IMR-90 (cell line): ENCODE results near the gene TESK2. TPM values are rescaled to one million over a fixed set of nuclear protein-coding genes. Genes with fewer than 3 reads are reported as not detected.

Experiments used
- ATAC-seq: fragments of 200-7000 bp; cut with Tn5 transposase; 2 replicates; pipeline ENCODE4 v1.9.1; 2020; ENCODE audit warnings: low read depth, mild to moderate bottlenecking, moderate library complexity
- BruUV-seq: library from RNA; stranded (reverse); fragments of 400-500 nt; replicated peaks from 2 replicates; lab custom pipeline; 2021; lab: Mats Ljungman, UMichigan
- CTCF ChIA-PET: fragments of 300-600 bp; formaldehyde crosslinking; extraction: SDS; loops from one replicate; lab custom pipeline; 2021; ENCODE audit warnings: antibody characterized with exemption; lab: Yijun Ruan, JAX
- POLR2A ChIA-PET: fragments of 300-600 bp; sonication (Branson Sonifier 250); formaldehyde crosslinking; loops from one replicate; lab custom pipeline; 2022; ENCODE audit warnings: antibody characterized with exemption; ENCODE audit not compliant: unreplicated experiment; lab: Charles Lee
- DNase-seq: peaks from one replicate; pipeline ENCODE4 v3.0.0; 2013
- H2AFZ ChIP-seq: replicated peaks from 2 replicates; pipeline ENCODE3; 2013; ENCODE audit warnings: low read length, mild to moderate bottlenecking; ENCODE audit not compliant: poor library complexity
- H2AK5ac ChIP-seq: 2 replicates; pipeline ENCODE4 v1.6.1; 2013; ENCODE audit warnings: low read depth, low read length, inconsistent platforms
- H2AK9ac ChIP-seq: replicated peaks from 2 replicates; pipeline ENCODE3; 2013; ENCODE audit warnings: mild to moderate bottlenecking, low read depth, low read length, moderate library complexity; ENCODE audit not compliant: poor library complexity
- H2BK120ac ChIP-seq: 2 replicates; pipeline ENCODE4 v1.6.1; 2013; ENCODE audit warnings: low read depth, low read length, inconsistent platforms
- H2BK15ac ChIP-seq: 3 replicates; pipeline ENCODE4 v1.6.1; 2013; ENCODE audit warnings: low read depth, low read length, inconsistent platforms
- H2BK20ac ChIP-seq: 2 replicates; pipeline ENCODE4 v1.6.1; 2013; ENCODE audit warnings: low read depth, mild to moderate bottlenecking, inconsistent platforms, low read length, moderate library complexity
- H2BK5ac ChIP-seq: 2 replicates; pipeline ENCODE4 v1.6.1; 2013; ENCODE audit warnings: mild to moderate bottlenecking, low read depth, low read length, inconsistent platforms; ENCODE audit not compliant: poor library complexity, severe bottlenecking
- H3K14ac ChIP-seq: replicated peaks from 2 replicates; pipeline ENCODE4 v1.6.1; 2013; ENCODE audit warnings: low read depth, low read length, inconsistent platforms
- H3K18ac ChIP-seq: 2 replicates; pipeline ENCODE4 v1.6.1; 2013; ENCODE audit warnings: low read depth, low read length, control low read depth
- H3K23ac ChIP-seq: 2 replicates; pipeline ENCODE4 v1.6.1; 2013; ENCODE audit warnings: low read depth, low read length, inconsistent platforms
- H3K27ac ChIP-seq: 2 replicates; pipeline ENCODE4 v1.5.1; 2013; ENCODE audit warnings: mild to moderate bottlenecking, control low read depth, low read length; ENCODE audit not compliant: insufficient read depth
- H3K27me3 ChIP-seq: 2 replicates; pipeline ENCODE4 v1.6.1; 2013; ENCODE audit warnings: low read length; ENCODE audit not compliant: control insufficient read depth, insufficient read depth
- H3K36me3 ChIP-seq: 2 replicates; pipeline ENCODE4 v1.6.1; 2013; ENCODE audit warnings: low read length, mixed read lengths; ENCODE audit not compliant: control insufficient read depth, insufficient read depth
- H3K4ac ChIP-seq: 2 replicates; pipeline ENCODE4 v1.6.1; 2013; ENCODE audit warnings: low read depth, low read length, inconsistent platforms
- H3K4me1 ChIP-seq: 2 replicates; pipeline ENCODE4 v1.6.1; 2013; ENCODE audit warnings: low read length, mixed read lengths; ENCODE audit not compliant: control insufficient read depth, insufficient read depth
- H3K4me2 ChIP-seq: 2 replicates; pipeline ENCODE4 v1.6.1; 2013; ENCODE audit warnings: low read depth, mild to moderate bottlenecking, control low read depth, low read length, moderate library complexity
- H3K4me3 ChIP-seq: 2 replicates; pipeline ENCODE4 v1.5.1; 2013; ENCODE audit warnings: low read depth, mild to moderate bottlenecking, control low read depth, low read length, moderate library complexity; ENCODE audit not compliant: insufficient read depth
- H3K56ac ChIP-seq: 2 replicates; pipeline ENCODE4 v1.6.1; 2013; ENCODE audit warnings: low read length, inconsistent platforms; ENCODE audit not compliant: insufficient read depth; ENCODE audit errors: extremely low read depth
- H3K79me1 ChIP-seq, 2 experiments: 2 replicates each; pipeline ENCODE4 v1.6.1; 2013; ENCODE audit warnings: low read length in 2 of 2, inconsistent platforms in 1 of 2, low read depth in 1 of 2
- H3K9ac ChIP-seq: 2 replicates; pipeline ENCODE4 v1.6.1; 2013; ENCODE audit warnings: low read depth, low read length, control low read depth
- H3K9me1 ChIP-seq: 2 replicates; pipeline ENCODE4 v1.6.1; 2013; ENCODE audit warnings: low read length, inconsistent platforms; ENCODE audit not compliant: insufficient read depth
- H3K9me3 ChIP-seq: 2 replicates; pipeline ENCODE4 v1.6.1; 2013; ENCODE audit warnings: low read length; ENCODE audit not compliant: control insufficient read depth, insufficient read depth
- H4K20me1 ChIP-seq: 2 replicates; pipeline ENCODE4 v1.6.1; 2013; ENCODE audit warnings: low read length, inconsistent platforms; ENCODE audit not compliant: insufficient read depth
- H4K5ac ChIP-seq: 2 replicates; pipeline ENCODE4 v1.6.1; 2013; ENCODE audit warnings: mild to moderate bottlenecking, low read depth, low read length, control low read depth
- H4K8ac ChIP-seq, 2 experiments: 2 replicates each; pipeline ENCODE4 v1.6.1; 2013; ENCODE audit warnings: low read depth in 2 of 2, low read length in 2 of 2, control low read depth in 1 of 2, inconsistent platforms in 1 of 2
- H4K91ac ChIP-seq: 2 replicates; pipeline ENCODE4 v1.6.1; 2013; ENCODE audit warnings: low read depth, low read length, inconsistent platforms; ENCODE audit not compliant: insufficient read depth
- BHLHE40 ChIP-seq: fragments of 150-350 bp; IDR thresholded peaks from 2 replicates; pipeline ENCODE4 v1.6.1; 2016; ENCODE audit warnings: mild to moderate bottlenecking, low read depth, low read length
- CEBPB ChIP-seq: IDR thresholded peaks from 2 replicates; pipeline ENCODE4 v1.6.1; 2012; ENCODE audit warnings: low read depth, low read length, improper control_type of control experiment
- CHD1 ChIP-seq: IDR thresholded peaks from 2 replicates; pipeline ENCODE4 v1.6.1; 2012; ENCODE audit warnings: low read depth, low read length, improper control_type of control experiment
- CTCF ChIP-seq: conservative IDR thresholded peaks from 2 replicates; pipeline ENCODE4 v1.5.1; 2012; ENCODE audit warnings: mild to moderate bottlenecking, low read depth, low read length, improper control_type of control experiment
- ELK1 ChIP-seq: fragments of 150-350 bp; IDR thresholded peaks from 2 replicates; pipeline ENCODE4 v1.6.1; 2016; ENCODE audit warnings: low read depth, mild to moderate bottlenecking, low read length, moderate library complexity, borderline replicate concordance
- FOS ChIP-seq: fragments of 150-350 bp; IDR thresholded peaks from 2 replicates; pipeline ENCODE4 v1.6.1; 2016; ENCODE audit warnings: low read depth, low read length
- MAFK ChIP-seq: IDR thresholded peaks from 2 replicates; pipeline ENCODE4 v1.6.1; 2012; ENCODE audit warnings: low read depth, low read length, improper control_type of control experiment
- MAZ ChIP-seq: IDR thresholded peaks from 2 replicates; pipeline ENCODE4 v1.6.1; 2012; ENCODE audit warnings: low read depth, mild to moderate bottlenecking, low read length, improper control_type of control experiment, moderate library complexity, borderline replicate concordance
- MXI1 ChIP-seq: IDR thresholded peaks from 2 replicates; pipeline ENCODE4 v1.6.1; 2012; ENCODE audit warnings: low read depth, mild to moderate bottlenecking, low read length, moderate library complexity, borderline replicate concordance
- NFE2L2 ChIP-seq: fragments of 150-350 bp; IDR thresholded peaks from 2 replicates; pipeline ENCODE4 v1.6.1; 2016; ENCODE audit warnings: low read depth, mild to moderate bottlenecking, low read length
- POLR2A ChIP-seq: IDR thresholded peaks from 2 replicates; pipeline ENCODE4 v1.6.1; 2012; ENCODE audit warnings: mild to moderate bottlenecking, low read depth, low read length
- RAD21 ChIP-seq: IDR thresholded peaks from 2 replicates; pipeline ENCODE4 v1.6.1; 2012; ENCODE audit warnings: low read length, improper control_type of control experiment
- RCOR1 ChIP-seq: IDR thresholded peaks from 2 replicates; pipeline ENCODE4 v1.6.1; 2012; ENCODE audit warnings: mild to moderate bottlenecking, low read length, improper control_type of control experiment; ENCODE audit not compliant: insufficient replicate concordance
- RFX5 ChIP-seq: IDR thresholded peaks from 2 replicates; pipeline ENCODE4 v1.8.0; 2012; ENCODE audit warnings: low read depth, mild to moderate bottlenecking, low read length, moderate library complexity
- SMC3 ChIP-seq: fragments of 150-350 bp; IDR thresholded peaks from 2 replicates; pipeline ENCODE4 v1.6.1; 2016; ENCODE audit warnings: low read depth, mild to moderate bottlenecking, antibody characterized with exemption, low read length, moderate library complexity
- whole genome bisulfite sequencing, 2 experiments: methylation state at CpG; one replicate each; pipeline versions ENCODE4 v1.1.5 to v1.1.7; 2013; ENCODE audit warnings: missing lambda C conversion rate in 2 of 2; ENCODE audit not compliant: insufficient read length in 1 of 2; ENCODE audit errors: extremely low coverage in 2 of 2; 5-methylcytosine and 5-hydroxymethylcytosine counted together
- dilution Hi-C: fragments of 300-500 bp; cut with HindIII; formaldehyde crosslinking; loops from one replicate; pipeline ENCODE4 v1.14.3; 2018; ENCODE audit warnings: low sequenced_read_pairs; ENCODE audit not compliant: unreplicated experiment
- in situ Hi-C: fragments of 300-500 bp; cut with MboI; formaldehyde crosslinking; loops from 3 replicates; pipeline ENCODE4 v1.14.3; 2019; ENCODE audit warnings: low sequenced_read_pairs, inconsistent platforms, mixed read lengths
- intact Hi-C: fragments of 100-400 bp; cut with micrococcal nuclease; formaldehyde crosslinking; loops from 2 replicates; pipeline ENCODE4 v1.10.0; 2022
- polyA plus RNA-seq, 3 experiments: library from polyadenylated mRNA; depleted of rRNA; stranded (reverse); fragments of >200 nt; gene quantifications; 2 replicates each; pipeline ENCODE4 v1.2.3, GENCODE V29; 2012; ENCODE audit warnings: low replicate concordance in 1 of 3
- total RNA-seq: library from RNA; depleted of rRNA; stranded (reverse); fragments of >200 nt; gene quantifications from 2 replicates; pipeline ENCODE4 v1.2.3, GENCODE V29; 2012
- TF ChIP-seq, protein P1 (sequence below): fragments of 150-350 bp; IDR thresholded peaks from 2 replicates; pipeline ENCODE4 v1.6.1; 2017; ENCODE audit warnings: mild to moderate bottlenecking, antibody characterized with exemption, low read length, low read depth

Gene TESK2
- total and polyA plus RNA-seq, 2 of the 4 experiments (the other 2 are of a cell fraction): 0.90 to 1.3 TPM

DNA sequence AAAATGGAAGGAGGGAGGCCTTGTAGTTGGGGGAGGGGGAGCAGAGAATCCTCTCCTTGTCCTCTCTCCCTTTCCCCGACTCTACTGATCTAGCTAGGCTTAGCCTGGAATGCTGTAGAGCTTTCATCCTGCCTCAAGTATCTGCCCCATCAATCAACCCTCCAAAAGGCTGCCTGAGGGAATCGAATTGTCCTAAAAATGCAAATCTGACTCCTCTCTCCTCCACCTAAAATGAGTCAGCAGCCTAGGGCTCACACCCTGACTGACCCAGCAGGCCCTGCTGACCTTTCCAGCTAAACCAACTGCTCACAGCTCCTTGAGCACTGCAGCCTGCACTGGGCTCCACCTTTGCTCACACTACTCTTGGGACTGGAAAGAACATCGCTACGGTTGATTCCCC is 161.5 kb downstream of the TESK2 start:
- dilution Hi-C loops: no loop called here

More for the DNA sequence above, 161.5 kb downstream of the TESK2 start:
- Histone ChIP-seq H3K4ac (no peak overlapping the region), H3K9me3 (no peaks in the 10 kb centered on the region), H2BK20ac (no peak overlapping the region), H3K79me1 (no peaks in the 10 kb centered on the region), H2BK120ac (no peak overlapping the region), H2AK9ac (no peak overlapping the region), H3K9me1 (peaks cover 6% of the 10 kb centered on the region), H4K8ac (no peak overlapping the region), H3K9ac (no peak overlapping the region), H3K4me3 (no peak overlapping the region), H3K27me3 (no peaks in the 10 kb centered on the region), H4K20me1 (no peaks in the 10 kb centered on the region), H4K5ac (no peak overlapping the region), H3K36me3 (peaks cover 17% of the 10 kb centered on the region), H3K27ac (no peak overlapping the region), H2BK15ac (no peak overlapping the region), H3K14ac (no peak overlapping the region), H3K4me2 (no peak overlapping the region), H2AK5ac (no peak overlapping the region), H3K4me1 (no peaks in the 10 kb centered on the region), H4K91ac (no peak overlapping the region), H3K18ac (no peak overlapping the region), H3K56ac (no peak overlapping the region), H3K23ac (no peak overlapping the region), H2BK5ac (no peak overlapping the region), H2AFZ (no peak overlapping the region)
- 0% methylated on average over 1 of the region's 4 CpGs; no CpG with 5 or more reads in 1 of the 2 experiments for WGBS, 2 experiments
- no peak for DNase-seq
- no TSS peak for BruUV-seq
- ATAC-seq: no peak
- in situ Hi-C loops: no loop called here
- TF ChIP-seq CTCF (no peak), ELK1 (no peak), BHLHE40 (no peak), MAFK (no peak), RFX5 (no peak), MXI1 (no peak), NFE2L2 (no peak), CHD1 (no peak), RAD21 (no peak), CEBPB (no peak), MAZ (no peak), RCOR1 (no peak), FOS (no peak), POLR2A (no peak), SMC3 (no peak)
- TF ChIP-seq, protein P1, sequence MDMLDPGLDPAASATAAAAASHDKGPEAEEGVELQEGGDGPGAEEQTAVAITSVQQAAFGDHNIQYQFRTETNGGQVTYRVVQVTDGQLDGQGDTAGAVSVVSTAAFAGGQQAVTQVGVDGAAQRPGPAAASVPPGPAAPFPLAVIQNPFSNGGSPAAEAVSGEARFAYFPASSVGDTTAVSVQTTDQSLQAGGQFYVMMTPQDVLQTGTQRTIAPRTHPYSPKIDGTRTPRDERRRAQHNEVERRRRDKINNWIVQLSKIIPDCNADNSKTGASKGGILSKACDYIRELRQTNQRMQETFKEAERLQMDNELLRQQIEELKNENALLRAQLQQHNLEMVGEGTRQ: no peak
- intact Hi-C loops: no loop called here
- CTCF ChIA-PET: no interaction called here
- POLR2A ChIA-PET: no interaction called here
